Rectal smooth muscle tissue (tissue), 1 donor: ENCODE results near the gene CNNM2.
"Not testable (repeated sequence)": the region's sequence is repeated elsewhere in the genome, so short reads cannot be mapped to it uniquely, and the experiment has no call there.

ENCODE experiments used
- H3K27ac ChIP-seq: one replicate; pipeline ENCODE4 v1.7.0; 2013; ENCODE audit warnings: low read depth, low read length, inconsistent platforms
- H3K27me3 ChIP-seq: one replicate; pipeline ENCODE4 v1.7.0; 2013; ENCODE audit warnings: low read length; ENCODE audit not compliant: control insufficient read depth, insufficient read depth
- H3K36me3 ChIP-seq: one replicate; pipeline ENCODE4 v1.7.0; 2013; ENCODE audit warnings: low read length; ENCODE audit not compliant: control insufficient read depth, insufficient read depth
- H3K4me1 ChIP-seq: one replicate; pipeline ENCODE4 v1.7.0; 2013; ENCODE audit warnings: low read length; ENCODE audit not compliant: control insufficient read depth, insufficient read depth
- H3K4me3 ChIP-seq: one replicate; pipeline ENCODE4 v1.7.0; 2013; ENCODE audit warnings: low read length
- H3K9ac ChIP-seq: one replicate; pipeline ENCODE4 v1.7.0; 2013; ENCODE audit warnings: low read length

The CNNM2 gene

DNA sequence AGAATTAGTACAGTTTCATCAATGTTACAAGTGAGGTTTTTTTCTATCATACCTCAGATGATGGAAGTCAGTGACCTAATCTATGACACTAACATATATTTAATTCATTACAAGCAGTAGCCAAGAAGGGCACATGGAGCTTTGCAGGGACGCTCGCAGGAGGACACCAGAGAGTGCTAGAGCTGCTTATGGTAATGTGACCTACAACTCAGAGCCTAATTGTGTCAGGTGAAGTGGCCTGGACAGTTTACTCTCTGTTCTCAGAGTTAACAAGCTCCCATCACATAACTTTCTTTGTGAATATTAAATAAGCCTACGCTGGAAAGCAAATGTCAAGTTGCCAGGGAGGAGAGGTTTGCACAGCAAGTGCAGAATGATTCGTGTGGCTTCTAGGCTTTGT is 11.6 kb upstream of the CNNM2 start:
- Histone ChIP-seq H3K27me3 (no peaks in the 10 kb centered on the region), H3K9ac (no peak overlapping the region), H3K4me3 (no peak overlapping the region), H3K4me1 (no peaks in the 10 kb centered on the region), H3K27ac (no peak overlapping the region), H3K36me3 (no peaks in the 10 kb centered on the region)

GRCh38 chr10:102914781-102915180 is 3.3 kb upstream of the CNNM2 start:
- Histone ChIP-seq H3K27ac (no peak overlapping the region), H3K9ac (no peak overlapping the region), H3K27me3 (no peaks in the 10 kb centered on the region), H3K4me1 (peaks cover 4% of the 10 kb centered on the region), H3K36me3 (no peaks in the 10 kb centered on the region), H3K4me3 (no peak overlapping the region)

DNA sequence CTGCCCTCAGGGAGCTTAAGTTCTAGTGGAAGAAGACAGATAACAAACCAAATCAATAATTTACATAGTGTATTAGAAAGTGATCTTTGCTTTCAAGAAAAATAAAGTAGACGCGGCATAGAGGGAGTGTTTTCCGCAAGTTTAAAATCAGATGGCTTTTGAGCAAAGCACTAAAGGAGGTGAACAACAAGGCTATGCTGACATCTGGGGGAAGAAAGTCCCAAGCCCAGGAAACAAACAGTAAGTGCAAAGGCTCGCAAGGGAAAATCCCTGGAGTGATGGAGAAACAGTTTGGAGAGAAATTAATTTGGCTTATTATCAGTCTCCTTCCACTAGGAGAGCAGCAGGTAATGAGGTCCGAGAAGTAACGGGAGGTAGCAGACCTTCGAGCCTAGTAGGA is 1.9 kb upstream of the CNNM2 start:
- Histone ChIP-seq H3K4me1 (peaks cover 4% of the 10 kb centered on the region), H3K9ac (no peak overlapping the region), H3K36me3 (no peaks in the 10 kb centered on the region), H3K4me3 (no peak overlapping the region), H3K27me3 (no peaks in the 10 kb centered on the region), H3K27ac (no peak overlapping the region)

DNA sequence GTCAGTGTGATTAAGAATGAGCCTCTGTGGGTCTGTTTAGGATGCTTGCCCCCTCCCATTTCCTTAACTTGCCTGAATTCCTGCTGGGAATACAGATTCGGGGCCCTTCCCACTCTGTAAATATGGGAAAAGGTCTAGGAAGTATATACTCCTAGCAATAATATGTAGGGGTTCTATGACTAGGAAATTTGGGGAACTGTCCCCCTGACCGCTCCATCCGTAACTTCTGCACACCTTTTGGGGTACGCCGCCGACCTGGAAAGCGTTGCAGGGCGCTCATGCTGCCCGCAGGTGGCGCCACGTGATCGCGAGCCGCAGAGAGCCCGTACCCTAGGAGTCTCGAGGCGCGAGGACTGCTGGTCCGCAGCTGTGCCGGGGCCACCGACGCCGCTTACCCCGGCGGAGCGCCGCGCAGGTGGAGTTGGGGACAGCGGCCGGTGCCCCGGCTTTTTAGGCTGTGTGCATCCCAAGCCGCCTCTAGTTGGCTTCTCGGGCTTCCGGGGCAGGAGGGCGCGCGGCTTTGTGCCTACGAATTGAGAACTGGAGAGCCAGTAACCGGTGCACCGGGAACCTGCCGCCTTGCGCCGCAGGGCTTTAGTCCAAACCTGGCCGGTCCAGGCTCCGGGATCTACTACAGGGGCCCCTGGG is 656 bp upstream of the CNNM2 start:
- no peak overlapping the region for H3K9ac ChIP-seq

DNA sequence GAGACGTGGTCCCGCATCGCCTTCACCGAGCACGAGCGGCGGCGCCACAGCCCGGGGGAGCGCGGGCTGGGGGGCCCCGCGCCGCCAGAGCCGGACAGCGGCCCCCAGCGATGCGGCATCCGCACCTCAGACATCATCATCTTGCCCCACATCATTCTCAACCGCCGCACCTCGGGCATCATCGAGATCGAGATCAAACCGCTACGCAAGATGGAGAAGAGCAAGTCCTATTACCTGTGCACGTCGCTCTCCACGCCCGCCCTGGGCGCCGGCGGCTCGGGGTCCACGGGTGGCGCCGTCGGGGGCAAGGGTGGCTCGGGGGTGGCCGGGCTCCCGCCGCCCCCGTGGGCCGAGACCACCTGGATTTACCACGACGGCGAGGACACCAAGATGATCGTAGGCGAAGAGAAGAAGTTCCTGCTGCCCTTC is 737 bp downstream of the CNNM2 start:
- Histone ChIP-seq H3K9ac (peak overlapping the region; percentile 66), H3K4me3 (peak overlapping the region; percentile 93), H3K36me3 (no peaks in the 10 kb centered on the region), H3K27me3 (no peaks in the 10 kb centered on the region), H3K4me1 (peaks cover 4% of the 10 kb centered on the region), H3K27ac (peak overlapping the region; percentile 84)

More for the DNA sequence above, 656 bp upstream of the CNNM2 start:
- Histone ChIP-seq H3K4me1 (peaks cover 4% of the 10 kb centered on the region), H3K4me3 (peak overlapping the region; percentile 66), H3K36me3 (no peaks in the 10 kb centered on the region), H3K27me3 (no peaks in the 10 kb centered on the region), H3K27ac (peak overlapping the region; percentile 73)

DNA sequence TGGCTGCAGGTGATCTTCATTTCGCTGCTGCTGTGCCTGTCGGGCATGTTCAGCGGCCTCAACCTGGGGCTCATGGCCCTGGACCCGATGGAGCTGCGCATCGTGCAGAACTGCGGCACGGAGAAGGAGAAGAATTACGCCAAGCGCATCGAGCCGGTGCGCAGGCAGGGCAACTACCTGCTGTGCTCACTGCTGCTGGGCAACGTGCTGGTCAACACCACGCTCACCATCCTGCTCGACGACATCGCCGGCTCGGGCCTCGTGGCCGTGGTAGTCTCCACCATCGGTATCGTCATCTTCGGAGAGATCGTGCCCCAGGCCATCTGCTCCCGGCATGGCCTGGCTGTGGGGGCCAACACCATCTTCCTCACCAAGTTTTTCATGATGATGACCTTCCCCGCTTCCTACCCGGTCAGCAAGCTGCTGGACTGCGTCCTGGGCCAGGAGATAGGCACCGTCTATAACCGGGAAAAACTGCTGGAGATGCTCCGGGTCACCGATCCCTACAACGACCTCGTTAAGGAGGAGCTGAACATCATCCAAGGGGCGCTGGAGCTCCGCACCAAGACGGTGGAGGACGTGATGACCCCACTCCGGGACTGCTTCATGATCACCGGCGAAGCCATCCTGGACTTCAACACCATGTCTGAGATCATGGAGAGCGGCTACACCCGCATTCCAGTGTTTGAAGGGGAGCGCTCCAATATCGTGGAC is 1.3 kb downstream of the CNNM2 start:
- peaks cover 4% of the 10 kb centered on the region for H3K4me1 ChIP-seq
- H3K36me3 ChIP-seq, result no peaks in the 10 kb centered on the region
- peak overlapping the region; percentile 93 for H3K4me3 ChIP-seq
- no peak overlapping the region for H3K9ac ChIP-seq
- no peaks in the 10 kb centered on the region for H3K27me3 ChIP-seq
- no peak overlapping the region for H3K27ac ChIP-seq

- H3K4me3 ChIP-seq, result peak overlapping the region; percentile 93
- peaks cover 4% of the 10 kb centered on the region for H3K4me1 ChIP-seq
- H3K27ac ChIP-seq, result no peak overlapping the region
Measured at GRCh38 chr10:102919992-102920739, 2.1 kb downstream of the CNNM2 start.

GRCh38 chr10:102923601-102924000 is 5.5 kb downstream of the CNNM2 start:
- Histone ChIP-seq H3K27ac (no peak overlapping the region), H3K9ac (no peak overlapping the region), H3K4me3 (no peak overlapping the region), H3K27me3 (no peaks in the 10 kb centered on the region), H3K36me3 (peaks cover 3% of the 10 kb centered on the region), H3K4me1 (no peaks in the 10 kb centered on the region)

More at GRCh38 chr10:102919992-102920739, 2.1 kb downstream of the CNNM2 start:
- no peaks in the 10 kb centered on the region for H3K27me3 ChIP-seq
- no peak overlapping the region for H3K9ac ChIP-seq
- H3K36me3 ChIP-seq, result no peaks in the 10 kb centered on the region

GRCh38 chr10:102926842-102927241 is 8.7 kb downstream of the CNNM2 start:
- Histone ChIP-seq H3K4me1 (no peaks in the 10 kb centered on the region), H3K27ac (no peak overlapping the region), H3K9ac (no peak overlapping the region), H3K27me3 (no peaks in the 10 kb centered on the region), H3K4me3 (no peak overlapping the region), H3K36me3 (peaks cover 3% of the 10 kb centered on the region)

GRCh38 chr10:102927311-102928010 is 9.4 kb downstream of the CNNM2 start:
- H3K36me3 ChIP-seq, result peaks cover 3% of the 10 kb centered on the region
- no peak overlapping the region for H3K4me3 ChIP-seq
- no peak overlapping the region for H3K9ac ChIP-seq
- no peak overlapping the region for H3K27ac ChIP-seq
- no peaks in the 10 kb centered on the region for H3K27me3 ChIP-seq
- no peaks in the 10 kb centered on the region for H3K4me1 ChIP-seq

- H3K4me1 ChIP-seq, H3K27me3 ChIP-seq, H3K4me3 ChIP-seq, H3K27ac ChIP-seq, H3K9ac ChIP-seq, H3K36me3 ChIP-seq: not testable (repeated sequence)
Measured at GRCh38 chr10:102928442-102928841, 10.3 kb downstream of the CNNM2 start.

DNA sequence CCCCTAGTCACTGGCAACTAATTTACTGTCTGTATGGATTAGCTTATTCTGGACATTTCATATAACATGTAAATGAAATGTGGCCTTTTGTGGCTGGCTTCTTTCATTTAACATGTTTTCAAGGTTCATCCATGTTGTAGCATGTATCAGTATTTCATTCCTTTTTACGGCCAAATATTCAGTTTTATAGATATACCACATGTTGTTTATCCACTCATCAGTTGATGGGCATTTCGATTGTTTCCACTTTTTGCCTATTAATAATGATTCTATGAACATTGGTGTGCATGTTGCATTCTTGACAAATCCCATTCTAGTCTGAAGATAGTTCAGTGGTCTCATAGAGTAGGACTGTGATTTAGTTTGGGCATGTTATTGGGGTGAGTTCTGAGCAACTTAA is 12.6 kb downstream of the CNNM2 start:
- H3K27ac ChIP-seq, result no peak overlapping the region
- peaks cover 3% of the 10 kb centered on the region for H3K36me3 ChIP-seq
- no peak overlapping the region for H3K4me3 ChIP-seq

More for the DNA sequence above, 12.6 kb downstream of the CNNM2 start:
- Histone ChIP-seq H3K9ac (no peak overlapping the region), H3K27me3 (no peaks in the 10 kb centered on the region), H3K4me1 (no peaks in the 10 kb centered on the region)
